Stomach (tissue), 4 donors: ENCODE measurements around the gene ATP2A3.

Experiments
- POLR2A ChIP-seq, 4 donors: fragments of 450-650 bp; IDR thresholded peaks; one replicate each; pipeline ENCODE4 v1.6.1; 2016; ENCODE audit warnings: antibody characterized with exemption in 4 of 4, control low read depth in 2 of 4, mild to moderate bottlenecking in 1 of 4, moderate library complexity in 1 of 4
- POLR2AphosphoS5 ChIP-seq, 3 donors: sonication (generic); formaldehyde crosslinking; IDR thresholded peaks; one replicate each; pipeline ENCODE4 v1.6.1; 2016; ENCODE audit warnings: antibody characterized with exemption in 3 of 3

DNA sequence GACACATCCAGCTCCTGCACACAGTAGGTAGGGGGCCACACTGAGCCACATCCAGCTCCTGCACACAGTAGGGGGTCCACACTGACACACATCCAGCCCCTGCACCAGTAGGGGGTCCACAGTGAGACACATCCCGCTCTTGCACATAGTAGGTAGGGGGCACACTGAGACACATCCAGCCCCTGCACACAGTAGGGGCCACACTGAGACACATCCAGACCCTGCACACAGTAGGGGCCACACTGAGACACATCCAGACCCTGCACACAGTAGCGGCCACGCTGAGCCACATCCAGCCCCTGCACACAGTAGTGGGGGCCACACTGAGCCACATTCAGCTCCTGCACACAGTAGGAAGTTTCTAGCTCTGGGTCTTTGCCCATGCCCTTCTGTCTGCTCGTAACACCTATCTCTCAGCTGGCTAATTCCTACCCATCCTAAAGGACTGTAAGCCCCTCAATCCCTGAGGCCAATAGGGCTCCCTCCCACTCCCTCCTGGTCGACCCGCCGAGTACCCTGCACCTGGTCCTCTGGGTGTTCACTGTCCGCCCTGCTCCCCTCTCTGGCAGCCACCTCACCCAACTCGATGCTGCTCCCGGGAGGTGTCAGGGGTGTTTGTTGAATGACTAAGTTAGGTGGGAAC, 9.4 kb upstream of the ATP2A3 start:
- no peak for TF ChIP-seq POLR2A (IDR thresholded peaks at IDR 0.05)
- no peak for TF ChIP-seq POLR2AphosphoS5 (IDR thresholded peaks at IDR 0.05)
